GM23338 (cell line): ENCODE measurements around the gene SLC48A1. TPM values are rescaled to one million over a fixed set of nuclear protein-coding genes. Genes with fewer than 3 reads are reported as not detected.
"Not testable (repeated sequence)": the region's sequence is repeated elsewhere in the genome, so short reads cannot be mapped to it uniquely, and the experiment has no call there.

Source experiments
- ATAC-seq: fragments of 200-7000 bp; cut with Tn5 transposase; 3 replicates; pipeline ENCODE4 v1.9.1; 2020
- DNase-seq: peaks from one replicate; pipeline ENCODE4 v3.0.0-alpha.2; 2015; ENCODE audit warnings: low spot score
- H2AFZ ChIP-seq: fragments of 200-600 bp; sonication (generic); 2 replicates; pipeline ENCODE4 v1.8.0; 2016; ENCODE audit warnings: antibody characterized with exemption, mild to moderate bottlenecking, moderate library complexity
- H3F3A ChIP-seq: fragments of 200-600 bp; sonication (generic); replicated peaks from 2 replicates; pipeline ENCODE4 v1.8.0; 2017; ENCODE audit warnings: antibody characterized with exemption, mixed run types, low read depth
- H3K27ac ChIP-seq: fragments of 200-600 bp; sonication (generic); 2 replicates; pipeline ENCODE4 v1.6.1; 2016; ENCODE audit warnings: low read depth
- H3K27me3 ChIP-seq: fragments of 200-600 bp; sonication (generic); 2 replicates; pipeline ENCODE4 v1.8.0; 2016; ENCODE audit warnings: mild to moderate bottlenecking, mixed run types, moderate library complexity; ENCODE audit not compliant: insufficient read depth
- H3K36me3 ChIP-seq: fragments of 200-600 bp; sonication (generic); 2 replicates; pipeline ENCODE4 v1.8.0; 2016; ENCODE audit warnings: mild to moderate bottlenecking; ENCODE audit not compliant: insufficient read depth
- H3K4me1 ChIP-seq: fragments of 200-600 bp; sonication (generic); 2 replicates; pipeline ENCODE4 v1.8.0; 2016; ENCODE audit warnings: mild to moderate bottlenecking, moderate library complexity; ENCODE audit not compliant: insufficient read depth
- H3K4me2 ChIP-seq: fragments of 200-600 bp; sonication (generic); 2 replicates; pipeline ENCODE4 v1.7.1; 2017; ENCODE audit warnings: mixed run types
- H3K4me3 ChIP-seq: fragments of 200-600 bp; sonication (generic); 2 replicates; pipeline ENCODE4 v1.6.1; 2016; ENCODE audit warnings: mixed run types
- H3K79me2 ChIP-seq: fragments of 200-600 bp; sonication (generic); replicated peaks from 2 replicates; pipeline ENCODE4 v1.8.0; 2017; ENCODE audit warnings: mild to moderate bottlenecking; ENCODE audit not compliant: insufficient read depth
- H3K9me2 ChIP-seq: fragments of 200-600 bp; sonication (generic); 2 replicates; pipeline ENCODE4 v1.8.0; 2017; ENCODE audit not compliant: insufficient read depth
- H4K20me1 ChIP-seq: fragments of 200-600 bp; sonication (generic); replicated peaks from 2 replicates; pipeline ENCODE4 v1.8.0; 2017; ENCODE audit warnings: mild to moderate bottlenecking; ENCODE audit not compliant: insufficient read depth
- H3K27ac Mint-ChIP-seq: 2 replicates; pipeline ENCODE4 v1.8.0; 2020; ENCODE audit warnings: inconsistent platforms, mild to moderate bottlenecking, moderate library complexity, mixed read lengths
- H3K27me3 Mint-ChIP-seq: 3 replicates; pipeline ENCODE4 v1.8.0; 2022; ENCODE audit warnings: low read depth, mild to moderate bottlenecking, moderate library complexity, mixed read lengths, inconsistent platforms; ENCODE audit not compliant: insufficient read depth, poor library complexity
- H3K36me3 Mint-ChIP-seq: 3 replicates; pipeline ENCODE4 v1.8.0; 2021; ENCODE audit warnings: low read depth, mild to moderate bottlenecking, inconsistent platforms, moderate library complexity, mixed read lengths
- H3K4me1 Mint-ChIP-seq: 3 replicates; pipeline ENCODE4 v1.8.0; 2020; ENCODE audit warnings: mild to moderate bottlenecking, inconsistent platforms, mixed read lengths
- H3K4me3 Mint-ChIP-seq: 3 replicates; pipeline ENCODE4 v1.8.0; 2021; ENCODE audit warnings: moderate library complexity, mild to moderate bottlenecking, inconsistent platforms, mixed read lengths
- H3K9me3 Mint-ChIP-seq: 3 replicates; pipeline ENCODE4 v1.8.0; 2020; ENCODE audit warnings: moderate library complexity, mild to moderate bottlenecking, inconsistent platforms, mixed read lengths
- CREB1 ChIP-seq: fragments of 250-450 bp; sonication (Bioruptor Pico); IDR thresholded peaks from 2 replicates; pipeline ENCODE4 v1.5.0; 2020; ENCODE audit warnings: low read depth, mild to moderate bottlenecking, moderate library complexity
- CTCF ChIP-seq, 2 experiments: fragments of 200-600 bp in 1 of 2; sonication (generic) in 1 of 2; conservative IDR thresholded peaks; 2 replicates each; pipeline versions ENCODE4 v1.5.1 to v1.6.1; 2016 to 2017; ENCODE audit warnings: antibody characterized with exemption in 2 of 2, low read depth in 2 of 2, mild to moderate bottlenecking in 2 of 2, moderate library complexity in 1 of 2
- ETS1 ChIP-seq: IDR thresholded peaks from 2 replicates; pipeline ENCODE4 v1.6.1; 2016; ENCODE audit warnings: antibody characterized with exemption
- EZH2 ChIP-seq: fragments of 200-600 bp; sonication (generic); IDR thresholded peaks from one replicate; pipeline ENCODE4 v1.8.0; 2017; ENCODE audit warnings: antibody characterized with exemption, mild to moderate bottlenecking, low read depth; ENCODE audit not compliant: unreplicated experiment
- EZH2phosphoT487 ChIP-seq: fragments of 200-600 bp; sonication (generic); IDR thresholded peaks from one replicate; pipeline ENCODE4 v1.8.1; 2018; ENCODE audit warnings: antibody characterized with exemption; ENCODE audit not compliant: unreplicated experiment
- JUNB ChIP-seq: IDR thresholded peaks from one replicate; pipeline ENCODE4 v1.6.1; 2016; ENCODE audit warnings: antibody characterized with exemption; ENCODE audit not compliant: unreplicated experiment
- NANOG ChIP-seq: IDR thresholded peaks from 2 replicates; pipeline ENCODE4 v1.6.1; 2016; ENCODE audit warnings: antibody characterized with exemption, borderline replicate concordance
- POLR2AphosphoS5 ChIP-seq: IDR thresholded peaks from 2 replicates; pipeline ENCODE4 v1.6.1; 2016; ENCODE audit warnings: antibody characterized with exemption, low read depth
- REST ChIP-seq: IDR thresholded peaks from one replicate; pipeline ENCODE4 v1.6.1; 2018; ENCODE audit warnings: antibody characterized with exemption; ENCODE audit not compliant: unreplicated experiment
- STAT1 ChIP-seq: IDR thresholded peaks from one replicate; pipeline ENCODE4 v1.6.1; 2016; ENCODE audit warnings: antibody characterized with exemption; ENCODE audit not compliant: unreplicated experiment
- ZNF331 ChIP-seq: fragments of 250-450 bp; sonication (Bioruptor Pico); IDR thresholded peaks from 2 replicates; pipeline ENCODE4 v1.5.0; 2020; ENCODE audit warnings: low read depth, mild to moderate bottlenecking, moderate library complexity
- polyA plus RNA-seq: library from polyadenylated mRNA; unstranded; fragments of >200 nt; fragmentation: Nextera tagmentation; extraction: Ambion mirVana; gene quantifications from 2 replicates; pipeline ENCODE4 v1.2.1, GENCODE V29; 2016
- total RNA-seq: library from RNA; depleted of rRNA; stranded (reverse); fragments of >200 nt; shearing (Covaris generic); gene quantifications from 2 replicates; pipeline ENCODE4 v1.2.3, GENCODE V29; 2014

The SLC48A1 gene
- total and polyA plus RNA-seq, 2 experiments from 2014 or later = 5.8 to 9.0 TPM

- Mint-ChIP-seq H3K9me3 (no peaks in the 10 kb centered on the region), H3K4me1 (peaks cover 81% of the 10 kb centered on the region), H3K27ac (peak overlapping the region; percentile 38; the same call in 1 of the 2 replicates), H3K27me3 (peaks cover 6% of the 10 kb centered on the region), H3K36me3 (peaks cover 11% of the 10 kb centered on the region), H3K4me3 (no peak overlapping the region; the same call in 2 of the 3 replicates)
- Histone ChIP-seq H3K27me3 (no peaks in the 10 kb centered on the region), H3K4me2 (peak overlapping the region; percentile 94), H3K36me3 (no peaks in the 10 kb centered on the region; the same call in 1 of the 2 replicates), H3K79me2 (peaks cover 85% of the 10 kb centered on the region), H3K4me3 (no peak overlapping the region), H3K27ac (peak overlapping the region; percentile 98; the same call in 1 of the 2 replicates), H3K9me2 (no peaks in the 10 kb centered on the region), H3F3A (peaks cover 25% of the 10 kb centered on the region), H4K20me1 (peaks cover 29% of the 10 kb centered on the region), H3K4me1 (peaks cover 80% of the 10 kb centered on the region), H2AFZ (no peak overlapping the region)
- ATAC-seq = no peak
- no peak for DNase-seq
- no peak for TF ChIP-seq STAT1
- TF ChIP-seq CREB1 = no peak
- no peak for TF ChIP-seq ETS1
- no peak for TF ChIP-seq POLR2AphosphoS5
- TF ChIP-seq JUNB = no peak
- TF ChIP-seq ZNF331 = no peak
- no peak for TF ChIP-seq EZH2
- TF ChIP-seq NANOG = no peak
Measured at GRCh38 chr12:47814539-47815170, 41.6 kb downstream of the SLC48A1 start.

GRCh38 chr12:47815447-47815846 lies 42.4 kb downstream of the SLC48A1 start:
- not testable (repeated sequence) for H3K4me3 Mint-ChIP-seq, H3K4me3 ChIP-seq, H3K4me2 ChIP-seq, H2AFZ ChIP-seq, H3K27me3 Mint-ChIP-seq, H3K27ac ChIP-seq, DNase-seq, H3K9me2 ChIP-seq, H3K9me3 Mint-ChIP-seq, H3K27ac Mint-ChIP-seq, H3K27me3 ChIP-seq, H3K36me3 ChIP-seq, ATAC-seq
- H3K36me3 Mint-ChIP-seq = peaks cover 11% of the 10 kb centered on the region
- Histone ChIP-seq H3K79me2 (peaks cover 77% of the 10 kb centered on the region), H3K4me1 (peaks cover 72% of the 10 kb centered on the region), H3F3A (peaks cover 22% of the 10 kb centered on the region), H4K20me1 (peaks cover 24% of the 10 kb centered on the region)
- peaks cover 75% of the 10 kb centered on the region for H3K4me1 Mint-ChIP-seq

GRCh38 chr12:47816403-47817271 lies 43.6 kb downstream of the SLC48A1 start:
- Mint-ChIP-seq H3K27ac (peak overlapping the region; percentile 85), H3K36me3 (peaks cover 11% of the 10 kb centered on the region), H3K9me3 (no peaks in the 10 kb centered on the region), H3K27me3 (peaks cover 16% of the 10 kb centered on the region), H3K4me3 (peak overlapping the region; percentile 57), H3K4me1 (peaks cover 74% of the 10 kb centered on the region)
- H3K4me1 ChIP-seq = peaks cover 70% of the 10 kb centered on the region
- peaks cover 22% of the 10 kb centered on the region for H3F3A ChIP-seq
- H3K4me2 ChIP-seq = peak overlapping the region; percentile 99
- no peaks in the 10 kb centered on the region for H3K9me2 ChIP-seq
- ATAC-seq (no peak), DNase-seq (peak; percentile 37)
- no peaks in the 10 kb centered on the region for H3K36me3 ChIP-seq
- H4K20me1 ChIP-seq = peaks cover 16% of the 10 kb centered on the region
- H3K79me2 ChIP-seq = peaks cover 70% of the 10 kb centered on the region
- no peaks in the 10 kb centered on the region for H3K27me3 ChIP-seq
- peak overlapping the region; percentile 87 for H3K4me3 ChIP-seq
- no peak overlapping the region for H2AFZ ChIP-seq
- H3K27ac ChIP-seq = peak overlapping the region; percentile 90
- no peak for TF ChIP-seq EZH2phosphoT487
- TF ChIP-seq EZH2 = no peak
- TF ChIP-seq REST = no peak
- TF ChIP-seq ZNF331 = no peak
- no peak for TF ChIP-seq JUNB
- TF ChIP-seq NANOG = no peak
- TF ChIP-seq CTCF (conservative IDR thresholded peaks at IDR 0.05; ENCODE audit: low read depth in 2 of 2) = no peak
